GM12891 (cell line): ENCODE data around the gene SIGLEC9.

Experiments used
- POLR2A ChIP-seq: IDR thresholded peaks from 2 replicates; pipeline ENCODE4 v1.6.1; 2011; ENCODE audit warnings: low read depth, low read length, control low read depth
- TAF1 ChIP-seq: IDR thresholded peaks from 2 replicates; pipeline ENCODE4 v1.6.1; 2011; ENCODE audit warnings: low read depth, low read length, control low read depth

DNA sequence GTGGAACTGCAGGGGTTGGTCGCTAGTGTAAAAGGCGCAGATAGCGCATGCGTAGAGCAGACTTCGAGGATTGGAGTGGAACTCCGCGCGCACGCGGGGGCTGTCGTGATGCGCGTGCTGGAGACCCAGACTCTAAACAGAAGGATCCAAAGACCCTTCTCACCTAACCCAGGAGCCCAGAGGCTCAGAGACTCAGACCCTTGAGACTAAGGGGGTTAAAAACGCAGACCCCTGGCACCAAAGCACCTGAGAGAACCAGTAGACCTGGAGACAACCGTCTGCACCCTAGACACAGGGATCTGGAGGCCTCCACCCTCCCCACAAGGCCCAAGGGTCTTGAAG is 15.9 kb upstream of the SIGLEC9 start:
- no peak for TF ChIP-seq POLR2A
- no peak for TF ChIP-seq TAF1
